HG03135 (cell line): ENCODE measurements around the gene DNAH5.

Source experiments
- ATAC-seq: cut with Tn5 transposase; IDR thresholded peaks from one replicate; pipeline ENCODE4 v1.9.1; 2021; ENCODE audit warnings: mild to moderate bottlenecking, moderate library complexity; ENCODE audit not compliant: unreplicated experiment

DNAH5 gene

GRCh38 chr5:13643734-13644133 lies 300.8 kb downstream of the DNAH5 start:
- ATAC-seq: no peak

GRCh38 chr5:13643196-13643595 lies 301.3 kb downstream of the DNAH5 start:
- ATAC-seq: no peak
